Upper lobe of left lung (tissue), 4 donors: ENCODE results near the gene SHISA6.

ENCODE experiments used
- CTCF ChIP-seq, 6 experiments: fragments of 450-650 bp in 4 of 6; fragments of 200-600 bp in 2 of 6; sonication (generic) in 2 of 6; IDR thresholded peaks; one replicate each; pipeline ENCODE4 v1.5.1; 2016 to 2019; ENCODE audit warnings: antibody characterized with exemption in 6 of 6
- EP300 ChIP-seq, 4 donors: sonication (generic); formaldehyde crosslinking; IDR thresholded peaks; one replicate each; pipeline ENCODE4 v1.5.1; 2017; ENCODE audit warnings: antibody characterized with exemption in 4 of 4, control low read depth in 2 of 4
- POLR2AphosphoS5 ChIP-seq, 2 donors: sonication (generic); formaldehyde crosslinking; IDR thresholded peaks; one replicate each; pipeline ENCODE4 v1.5.1; 2017; ENCODE audit warnings: antibody characterized with exemption in 2 of 2

- TF ChIP-seq CTCF (IDR thresholded peaks at IDR 0.05): no peak
- TF ChIP-seq EP300 (IDR thresholded peaks at IDR 0.05): no peak
- no peak for TF ChIP-seq POLR2AphosphoS5 (IDR thresholded peaks at IDR 0.05)
Measured at GRCh38 chr17:11239379-11239970, 1.5 kb upstream of the SHISA6 start.
